CD14-positive monocyte (primary cell): ENCODE data around the gene TMEM247. TPM values are rescaled to one million over a fixed set of nuclear protein-coding genes. Genes with fewer than 3 reads are reported as not detected.

Experiments
- DNase-seq, 3 donors: peaks; one replicate each; pipeline ENCODE4 v3.0.0-alpha.2; 2011 to 2022
- H2AFZ ChIP-seq: 2 replicates; pipeline ENCODE4 v1.6.0; 2012; ENCODE audit warnings: mild to moderate bottlenecking, low read depth, low read length, inconsistent platforms; ENCODE audit not compliant: insufficient read depth, poor library complexity, severe bottlenecking
- H3K27ac ChIP-seq, 2 donors: 1 replicate in 1 of 2; 2 replicates in 1 of 2; pipeline ENCODE4 v1.5.1; 2012 to 2013; ENCODE audit warnings: low read length in 2 of 2, control low read depth in 1 of 2, inconsistent platforms in 1 of 2, low read depth in 1 of 2, mild to moderate bottlenecking in 1 of 2
- H3K27me3 ChIP-seq, 2 donors: one replicate each; pipeline versions ENCODE4 v1.6.0 to v1.6.1; 2011 to 2013; ENCODE audit warnings: low read length in 2 of 2; ENCODE audit not compliant: control insufficient read depth in 2 of 2, insufficient read depth in 2 of 2
- H3K36me3 ChIP-seq, 2 donors: replicated peaks in 1 of 2; 1 replicate in 1 of 2; 2 replicates in 1 of 2; pipeline versions ENCODE4 v1.5.1 to v1.6.1; 2012 to 2013; ENCODE audit warnings: low read length in 2 of 2, control low read depth in 1 of 2, inconsistent platforms in 1 of 2, mild to moderate bottlenecking in 1 of 2; ENCODE audit not compliant: insufficient read depth in 2 of 2, control insufficient read depth in 1 of 2
- H3K4me1 ChIP-seq, 2 donors: 1 replicate in 1 of 2; 2 replicates in 1 of 2; pipeline versions ENCODE4 v1.5.1 to v1.6.1; 2012 to 2013; ENCODE audit warnings: low read length in 2 of 2, control low read depth in 1 of 2, inconsistent platforms in 1 of 2, mild to moderate bottlenecking in 1 of 2, moderate library complexity in 1 of 2; ENCODE audit not compliant: insufficient read depth in 2 of 2, control insufficient read depth in 1 of 2
- H3K4me2 ChIP-seq: replicated peaks from 2 replicates; pipeline ENCODE3; 2012; ENCODE audit warnings: low read length, moderate library complexity, mild to moderate bottlenecking; ENCODE audit not compliant: poor library complexity, severe bottlenecking; ENCODE audit errors: extremely low read depth
- H3K4me3 ChIP-seq, 3 experiments: fragments of 200-600 bp in 1 of 3; sonication (generic) in 1 of 3; replicated peaks in 1 of 3; 1 replicate in 2 of 3; 2 replicates in 1 of 3; pipeline ENCODE4 v1.5.1; 2011 to 2013; ENCODE audit warnings: low read length in 3 of 3, mild to moderate bottlenecking in 3 of 3, control low read depth in 2 of 3, low read depth in 2 of 3, inconsistent platforms in 1 of 3, moderate library complexity in 1 of 3
- H3K79me2 ChIP-seq: 2 replicates; pipeline ENCODE4 v1.6.0; 2012; ENCODE audit warnings: mild to moderate bottlenecking, control low read depth, inconsistent platforms, low read length, moderate library complexity; ENCODE audit not compliant: insufficient read depth
- H3K9ac ChIP-seq: 2 replicates; pipeline ENCODE4 v1.6.0; 2017; ENCODE audit warnings: low read length, mild to moderate bottlenecking; ENCODE audit not compliant: insufficient read depth, poor library complexity, severe bottlenecking
- H3K9me3 ChIP-seq, 2 donors: replicated peaks in 1 of 2; 1 replicate in 1 of 2; 2 replicates in 1 of 2; pipeline versions ENCODE4 v1.5.1 to v1.6.1; 2012 to 2013; ENCODE audit warnings: low read length in 2 of 2, control low read depth in 1 of 2; ENCODE audit not compliant: control insufficient read depth in 1 of 2, insufficient read depth in 1 of 2
- H4K20me1 ChIP-seq: 2 replicates; pipeline ENCODE4 v1.6.0; 2012; ENCODE audit warnings: mild to moderate bottlenecking, low read length, control low read depth, moderate library complexity; ENCODE audit not compliant: insufficient read depth
- H3K27ac Mint-ChIP-seq, 7 donors: one replicate each; pipeline ENCODE4 v1.8.0; 2020; ENCODE audit warnings: mild to moderate bottlenecking in 7 of 7, mixed read lengths in 7 of 7, moderate library complexity in 6 of 7, inconsistent platforms in 2 of 7
- H3K27me3 Mint-ChIP-seq, 3 donors: one replicate each; pipeline ENCODE4 v1.8.0; 2021 to 2022; ENCODE audit warnings: low read depth in 3 of 3, mild to moderate bottlenecking in 3 of 3, mixed read lengths in 3 of 3, moderate library complexity in 3 of 3, inconsistent platforms in 1 of 3
- H3K36me3 Mint-ChIP-seq, 2 donors: one replicate each; pipeline ENCODE4 v1.8.0; 2020; ENCODE audit warnings: mixed read lengths in 2 of 2, inconsistent platforms in 1 of 2, mild to moderate bottlenecking in 1 of 2
- H3K4me1 Mint-ChIP-seq: one replicate; pipeline ENCODE4 v1.8.0; 2020; ENCODE audit warnings: mild to moderate bottlenecking, mixed read lengths
- H3K4me3 Mint-ChIP-seq, 2 donors: one replicate each; pipeline ENCODE4 v1.8.0; 2020; ENCODE audit warnings: mild to moderate bottlenecking in 2 of 2, mixed read lengths in 2 of 2, moderate library complexity in 1 of 2
- H3K9me3 Mint-ChIP-seq, 7 donors: one replicate each; pipeline ENCODE4 v1.8.0; 2020 to 2022; ENCODE audit warnings: mixed read lengths in 7 of 7, mild to moderate bottlenecking in 6 of 7, moderate library complexity in 6 of 7, inconsistent platforms in 2 of 7
- WGBS: methylation state at CpG from one replicate; pipeline ENCODE4 v1.1.5; 2013; ENCODE audit warnings: missing lambda C conversion rate; ENCODE audit not compliant: insufficient coverage; 5-methylcytosine and 5-hydroxymethylcytosine counted together
- intact Hi-C, 2 donors: fragments of 100-400 bp; cut with micrococcal nuclease; formaldehyde crosslinking; loops; one replicate each; pipeline versions ENCODE4 v1.15.0 to v1.15.1; 2023
- polyA plus RNA-seq, 3 donors: library from polyadenylated mRNA; depleted of rRNA in 1 of 3; unstranded in 2 of 3; stranded (reverse) in 1 of 3; fragments of 300-500 nt in 2 of 3; fragments of >200 nt in 1 of 3; fragmentation: Illumina TruSeq in 2 of 3; gene quantifications; 1 replicate in 2 of 3; 2 replicates in 1 of 3; pipeline ENCODE4 v1.2.3, GENCODE V29; 2012 to 2021
- TF ChIP-seq, protein P1 (sequence below): fragments of 200-600 bp; IDR thresholded peaks from one replicate; pipeline ENCODE4 v1.8.0; 2022; ENCODE audit warnings: antibody characterized with exemption, mild to moderate bottlenecking

The TMEM247 gene
- polyA plus RNA-seq, 3 donors = not detected

DNA sequence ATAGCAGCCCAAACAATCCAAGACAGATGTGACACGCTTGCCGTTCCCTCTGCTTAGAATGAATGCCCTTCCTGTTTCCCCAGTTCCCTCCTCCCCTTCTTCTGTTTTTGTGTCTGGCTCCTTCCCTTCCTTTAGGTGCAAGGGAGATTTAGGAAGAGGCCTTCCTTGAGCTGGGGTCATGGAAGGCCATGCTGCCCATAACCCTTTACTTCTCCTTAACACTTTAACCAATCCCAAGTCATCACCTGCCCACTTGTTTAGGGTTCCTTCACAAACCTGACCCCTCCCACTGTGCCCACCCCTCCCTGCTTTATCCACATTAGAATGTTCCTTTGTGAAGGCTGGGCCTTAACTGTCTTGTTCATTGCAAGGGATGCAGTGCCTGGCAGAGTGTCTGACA is 24.9 kb downstream of the TMEM247 start:
- Histone ChIP-seq H3K4me3 (no peak overlapping the region), H3K9me3 (no peaks in the 10 kb centered on the region), H3K79me2 (no peaks in the 10 kb centered on the region), H2AFZ (no peak overlapping the region), H3K4me1 (peaks cover 21 to 22% of the 10 kb centered on the region in 2 donors), H3K27ac (no peak overlapping the region), H3K27me3 (no peaks in the 10 kb centered on the region), H3K9ac (no peak overlapping the region), H3K36me3 (no peaks in the 10 kb centered on the region), H4K20me1 (no peaks in the 10 kb centered on the region), H3K4me2 (no peak overlapping the region)
- H3K9me3 Mint-ChIP-seq = no peaks in the 10 kb centered on the region
- 57% methylated on average over 2 of the region's 2 CpGs for WGBS
- TF ChIP-seq, protein P1, sequence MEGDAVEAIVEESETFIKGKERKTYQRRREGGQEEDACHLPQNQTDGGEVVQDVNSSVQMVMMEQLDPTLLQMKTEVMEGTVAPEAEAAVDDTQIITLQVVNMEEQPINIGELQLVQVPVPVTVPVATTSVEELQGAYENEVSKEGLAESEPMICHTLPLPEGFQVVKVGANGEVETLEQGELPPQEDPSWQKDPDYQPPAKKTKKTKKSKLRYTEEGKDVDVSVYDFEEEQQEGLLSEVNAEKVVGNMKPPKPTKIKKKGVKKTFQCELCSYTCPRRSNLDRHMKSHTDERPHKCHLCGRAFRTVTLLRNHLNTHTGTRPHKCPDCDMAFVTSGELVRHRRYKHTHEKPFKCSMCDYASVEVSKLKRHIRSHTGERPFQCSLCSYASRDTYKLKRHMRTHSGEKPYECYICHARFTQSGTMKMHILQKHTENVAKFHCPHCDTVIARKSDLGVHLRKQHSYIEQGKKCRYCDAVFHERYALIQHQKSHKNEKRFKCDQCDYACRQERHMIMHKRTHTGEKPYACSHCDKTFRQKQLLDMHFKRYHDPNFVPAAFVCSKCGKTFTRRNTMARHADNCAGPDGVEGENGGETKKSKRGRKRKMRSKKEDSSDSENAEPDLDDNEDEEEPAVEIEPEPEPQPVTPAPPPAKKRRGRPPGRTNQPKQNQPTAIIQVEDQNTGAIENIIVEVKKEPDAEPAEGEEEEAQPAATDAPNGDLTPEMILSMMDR = no peak
- H3K27ac Mint-ChIP-seq = peak overlapping the region in 2 of 7 donors; percentile 4 to 58
- no peak for DNase-seq
- intact Hi-C loops = no loop called here
- no peak overlapping the region for H3K4me3 Mint-ChIP-seq
- peaks cover 2 to 5% of the 10 kb centered on the region in 2 donors for H3K36me3 Mint-ChIP-seq
- peaks cover 26% of the 10 kb centered on the region for H3K4me1 Mint-ChIP-seq
- H3K27me3 Mint-ChIP-seq = no peaks in the 10 kb centered on the region

DNA sequence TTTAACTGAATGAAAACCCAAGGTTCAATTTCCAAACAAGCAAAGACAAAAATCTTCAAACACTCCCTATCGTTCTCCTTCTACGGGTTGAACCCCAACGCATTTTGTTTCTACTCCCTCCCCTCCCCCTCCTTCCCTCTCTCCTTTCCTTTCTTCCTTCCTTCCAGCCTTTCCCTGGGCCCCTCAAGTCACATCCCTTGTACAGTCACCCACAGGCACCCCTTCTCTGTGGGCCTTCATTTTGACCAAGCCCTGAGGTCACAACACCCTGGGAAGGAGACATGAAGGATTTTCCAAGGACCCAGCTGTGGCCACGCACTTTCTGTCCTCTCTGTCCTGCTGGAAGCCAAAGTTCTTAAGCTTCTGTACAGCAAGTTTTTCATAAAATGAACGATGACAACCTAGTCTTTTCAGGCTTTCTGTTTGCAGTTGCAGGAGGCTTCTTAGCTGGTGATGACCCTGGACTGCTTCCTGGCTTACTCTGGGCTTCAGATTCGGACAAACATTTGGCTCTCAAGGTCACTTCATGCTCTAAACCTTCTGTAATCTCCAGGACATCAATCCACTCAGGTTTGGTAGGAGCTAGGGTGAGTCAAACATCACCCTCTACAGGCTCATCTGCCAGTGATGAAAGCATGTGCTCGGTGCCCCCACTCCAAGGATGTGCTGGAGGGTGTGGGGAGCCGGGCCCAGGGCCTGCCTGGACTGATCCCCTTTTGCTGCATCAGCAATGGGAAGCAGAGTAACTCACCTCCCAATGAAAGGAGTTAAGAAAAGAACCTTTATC is 25.5 kb downstream of the TMEM247 start:
- WGBS = 77% methylated on average over 5 of the region's 8 CpGs
- Histone ChIP-seq H3K4me1 (peaks cover 15 to 18% of the 10 kb centered on the region in 2 donors), H3K36me3 (no peaks in the 10 kb centered on the region), H2AFZ (no peak overlapping the region), H3K79me2 (no peaks in the 10 kb centered on the region), H3K9ac (no peak overlapping the region), H3K9me3 (no peaks in the 10 kb centered on the region), H3K27ac (no peak overlapping the region), H3K27me3 (no peaks in the 10 kb centered on the region), H3K4me2 (no peak overlapping the region), H3K4me3 (no peak overlapping the region), H4K20me1 (no peaks in the 10 kb centered on the region)
- H3K4me3 Mint-ChIP-seq = no peak overlapping the region
- TF ChIP-seq, protein P1 = no peak
- H3K36me3 Mint-ChIP-seq = peaks cover 2 to 5% of the 10 kb centered on the region in 2 donors
- H3K27me3 Mint-ChIP-seq = no peaks in the 10 kb centered on the region
- H3K27ac Mint-ChIP-seq = peak overlapping the region in 1 of 7 donors; percentile 27
- no peaks in the 10 kb centered on the region for H3K9me3 Mint-ChIP-seq
- DNase-seq = no peak
- peaks cover 24% of the 10 kb centered on the region for H3K4me1 Mint-ChIP-seq
- intact Hi-C loops = no loop called here
